Thoracic aorta (tissue), 2 donors: ENCODE results near the gene PIP4K2B. TPM values are rescaled to one million over a fixed set of nuclear protein-coding genes. Genes with fewer than 3 reads are reported as not detected.

Experiments
- ATAC-seq: fragments of 150-250 bp; one replicate; pipeline ENCODE4 v1.8.0; 2017; ENCODE audit warnings: low read depth; ENCODE audit not compliant: insufficient number of reproducible peaks, low FRiP score
- DNase-seq: peaks from one replicate; pipeline ENCODE4 v3.0.0-alpha.2; 2020; ENCODE audit warnings: low spot score
- H3K27ac ChIP-seq, 2 donors: fragments of 200-600 bp; sonication (generic); 1 replicate in 1 of 2; 2 replicates in 1 of 2; pipeline ENCODE4 v1.5.1; 2016; ENCODE audit warnings: mild to moderate bottlenecking in 2 of 2, moderate library complexity in 2 of 2
- H3K27me3 ChIP-seq: fragments of 200-600 bp; sonication (generic); replicated peaks from 2 replicates; pipeline ENCODE4 v1.6.0; 2016; ENCODE audit warnings: mild to moderate bottlenecking; ENCODE audit not compliant: insufficient read depth
- H3K36me3 ChIP-seq: fragments of 200-600 bp; sonication (generic); one replicate; pipeline ENCODE4 v1.5.1; 2016
- H3K4me1 ChIP-seq, 2 donors: fragments of 200-600 bp; sonication (generic); 1 replicate in 1 of 2; 2 replicates in 1 of 2; pipeline versions ENCODE4 v1.5.1 to v1.6.0; 2016; ENCODE audit warnings: low read depth in 2 of 2, mild to moderate bottlenecking in 1 of 2; ENCODE audit not compliant: control insufficient read depth in 1 of 2
- H3K4me3 ChIP-seq: fragments of 200-600 bp; sonication (generic); 2 replicates; pipeline ENCODE4 v1.5.1; 2016; ENCODE audit warnings: mild to moderate bottlenecking
- H3K9me3 ChIP-seq: fragments of 200-600 bp; sonication (generic); 2 replicates; pipeline ENCODE4 v1.5.1; 2016
- total RNA-seq, 2 donors: library from RNA; depleted of rRNA; stranded (reverse); fragments of >200 nt; gene quantifications; one replicate each; pipeline versions ENCODE4 v1.1.0 to v1.2.3, GENCODE V29; 2016
- TF ChIP-seq, protein P1 (sequence below): fragments of 200-600 bp; sonication (generic); IDR thresholded peaks from one replicate; pipeline ENCODE4 v1.5.1; 2019; ENCODE audit warnings: antibody characterized with exemption

PIP4K2B gene
- total RNA-seq, 2 donors from 2014 or later, result 56.9 to 82.0 TPM

DNA sequence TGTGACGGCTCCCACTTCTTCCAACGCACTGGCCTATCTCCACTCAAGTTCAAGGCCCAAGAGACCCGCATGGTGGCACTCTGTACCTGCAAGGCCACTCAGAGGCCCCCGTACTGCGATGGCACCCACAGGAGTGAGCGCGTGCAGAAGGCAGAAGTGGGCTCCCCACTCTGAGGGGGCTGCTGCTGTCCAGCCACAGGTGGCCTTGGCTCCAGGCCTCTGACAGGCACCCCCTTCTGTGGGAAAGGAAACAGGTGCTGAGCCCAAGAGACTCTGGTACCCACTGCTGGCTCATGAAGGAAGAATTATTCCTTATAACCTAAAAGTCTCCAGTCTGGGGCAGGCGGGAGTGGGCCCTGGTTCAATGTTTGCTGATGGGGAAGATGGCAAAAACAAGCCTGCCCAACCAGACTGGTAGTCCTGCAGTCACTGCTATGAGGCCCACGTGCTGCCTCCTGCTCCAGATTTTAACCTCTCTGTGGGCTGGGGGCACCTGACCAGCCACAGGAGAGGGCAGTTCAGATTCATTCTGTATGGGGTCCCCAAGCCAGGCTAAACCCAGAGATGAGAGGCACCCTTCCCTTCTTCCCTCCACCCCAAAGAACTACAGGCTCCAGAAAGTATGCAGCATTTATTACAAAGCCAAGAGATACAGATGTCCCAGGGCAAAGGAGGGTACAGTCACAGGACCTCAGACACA lies 65.9 kb downstream of the PIP4K2B start:
- Histone ChIP-seq H3K4me1 (peaks cover 15 to 42% of the 10 kb centered on the region in 2 donors), H3K36me3 (peaks cover 21% of the 10 kb centered on the region)
- no peak for ATAC-seq

DNA sequence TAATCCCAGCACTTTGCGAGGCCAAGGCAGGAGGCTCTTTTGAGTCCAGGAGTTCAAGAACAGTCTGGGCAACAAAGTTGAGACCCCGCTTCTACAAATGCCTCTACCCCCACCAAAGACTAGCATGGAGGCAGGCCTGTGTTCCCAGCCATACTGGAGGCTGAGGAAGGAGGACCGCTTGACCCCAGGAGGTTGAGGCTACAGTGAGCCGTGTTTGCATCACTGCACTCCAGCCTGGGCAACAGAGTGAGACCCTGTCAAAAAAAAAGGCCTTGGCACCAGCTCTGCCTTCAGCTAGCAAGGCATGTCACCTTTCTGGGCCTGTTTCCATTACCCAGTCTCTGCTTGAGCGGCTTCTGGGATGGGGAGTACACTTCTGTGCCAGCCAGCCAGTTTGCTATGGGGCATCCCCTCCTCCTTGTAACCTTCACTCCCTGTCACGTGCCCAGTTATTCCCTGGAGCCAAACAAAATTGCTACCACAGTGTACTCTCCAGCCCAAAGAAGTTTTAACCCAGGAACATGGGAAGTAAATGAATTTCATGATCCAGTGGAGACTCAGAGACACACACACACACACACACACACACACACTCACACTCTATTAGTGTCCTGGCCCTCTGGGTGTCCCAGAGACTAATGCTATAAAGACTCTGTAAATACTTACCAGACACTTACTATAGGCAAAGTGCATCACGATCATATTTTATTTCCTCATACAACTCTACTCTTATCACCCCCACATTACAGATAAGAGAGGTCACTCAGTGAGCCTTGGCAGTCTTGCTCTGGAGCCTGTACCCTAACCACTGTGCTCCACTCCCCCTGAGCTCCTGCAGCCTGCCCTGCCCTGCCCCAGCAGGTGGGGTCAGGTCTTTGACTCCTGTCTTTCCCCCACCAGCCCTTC lies 66.7 kb downstream of the PIP4K2B start:
- no peaks in the 10 kb centered on the region for H3K9me3 ChIP-seq
- TF ChIP-seq, protein P1, sequence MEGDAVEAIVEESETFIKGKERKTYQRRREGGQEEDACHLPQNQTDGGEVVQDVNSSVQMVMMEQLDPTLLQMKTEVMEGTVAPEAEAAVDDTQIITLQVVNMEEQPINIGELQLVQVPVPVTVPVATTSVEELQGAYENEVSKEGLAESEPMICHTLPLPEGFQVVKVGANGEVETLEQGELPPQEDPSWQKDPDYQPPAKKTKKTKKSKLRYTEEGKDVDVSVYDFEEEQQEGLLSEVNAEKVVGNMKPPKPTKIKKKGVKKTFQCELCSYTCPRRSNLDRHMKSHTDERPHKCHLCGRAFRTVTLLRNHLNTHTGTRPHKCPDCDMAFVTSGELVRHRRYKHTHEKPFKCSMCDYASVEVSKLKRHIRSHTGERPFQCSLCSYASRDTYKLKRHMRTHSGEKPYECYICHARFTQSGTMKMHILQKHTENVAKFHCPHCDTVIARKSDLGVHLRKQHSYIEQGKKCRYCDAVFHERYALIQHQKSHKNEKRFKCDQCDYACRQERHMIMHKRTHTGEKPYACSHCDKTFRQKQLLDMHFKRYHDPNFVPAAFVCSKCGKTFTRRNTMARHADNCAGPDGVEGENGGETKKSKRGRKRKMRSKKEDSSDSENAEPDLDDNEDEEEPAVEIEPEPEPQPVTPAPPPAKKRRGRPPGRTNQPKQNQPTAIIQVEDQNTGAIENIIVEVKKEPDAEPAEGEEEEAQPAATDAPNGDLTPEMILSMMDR, result no peak
- H3K27ac ChIP-seq, result peak overlapping the region; percentile 87 to 89
- no peaks in the 10 kb centered on the region for H3K27me3 ChIP-seq
- peaks cover 16% of the 10 kb centered on the region for H3K36me3 ChIP-seq
- no peak overlapping the region for H3K4me3 ChIP-seq
- ATAC-seq (no peak), DNase-seq (no peak)
- peaks cover 15 to 42% of the 10 kb centered on the region in 2 donors for H3K4me1 ChIP-seq

More for the DNA sequence above, 65.9 kb downstream of the PIP4K2B start:
- no peaks in the 10 kb centered on the region for H3K9me3 ChIP-seq
- no peaks in the 10 kb centered on the region for H3K27me3 ChIP-seq
- DNase-seq, result no peak
- H3K27ac ChIP-seq, result peak overlapping the region in 1 of 2 donors; percentile 28
- TF ChIP-seq, protein P1, result no peak
- no peak overlapping the region for H3K4me3 ChIP-seq

DNA sequence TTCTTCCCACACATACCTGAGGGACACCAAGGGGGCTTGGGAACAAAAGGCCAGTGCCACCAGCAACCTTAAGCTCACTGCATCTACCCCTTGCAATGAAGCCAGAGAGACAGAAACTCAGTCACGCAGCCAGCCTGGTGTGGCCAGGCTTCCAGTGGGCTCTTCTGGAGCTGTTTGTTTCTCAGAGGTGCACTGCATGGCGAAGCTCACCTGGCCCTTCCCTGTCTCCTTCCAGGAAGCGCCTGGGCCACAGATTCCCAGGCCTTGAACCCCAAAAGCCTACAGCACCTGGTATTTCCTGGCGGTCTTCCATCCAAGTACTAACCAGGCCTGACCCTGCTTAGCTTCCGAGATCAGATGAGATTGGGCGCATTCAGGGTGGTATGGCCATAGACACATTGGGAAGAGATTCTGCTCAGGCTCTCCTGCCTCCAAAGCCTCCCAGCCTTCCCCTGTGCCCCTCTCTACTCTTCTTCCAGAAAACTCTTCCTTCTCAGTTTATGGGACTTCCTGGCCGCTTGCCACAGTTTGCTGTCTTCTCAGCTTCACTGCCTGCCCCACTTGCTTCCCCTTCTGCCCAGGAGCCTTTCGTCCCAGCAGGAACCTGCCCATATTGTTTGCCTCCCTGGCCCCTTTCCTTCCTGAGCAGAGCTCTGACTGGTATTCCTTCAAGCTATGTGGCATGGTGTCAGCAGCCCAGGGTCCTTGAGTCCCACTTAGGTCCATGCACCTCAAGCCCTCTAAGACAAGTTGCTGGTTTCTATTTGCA lies 67.6 kb downstream of the PIP4K2B start:
- Histone ChIP-seq H3K27ac (peak overlapping the region; percentile 87 to 89), H3K4me3 (peak overlapping the region; percentile 89), H3K9me3 (no peaks in the 10 kb centered on the region), H3K27me3 (no peaks in the 10 kb centered on the region), H3K36me3 (peaks cover 8% of the 10 kb centered on the region), H3K4me1 (peaks cover 15 to 42% of the 10 kb centered on the region in 2 donors)
- DNase-seq, result no peak
- ATAC-seq, result no peak
- TF ChIP-seq, protein P1, result no peak

DNA sequence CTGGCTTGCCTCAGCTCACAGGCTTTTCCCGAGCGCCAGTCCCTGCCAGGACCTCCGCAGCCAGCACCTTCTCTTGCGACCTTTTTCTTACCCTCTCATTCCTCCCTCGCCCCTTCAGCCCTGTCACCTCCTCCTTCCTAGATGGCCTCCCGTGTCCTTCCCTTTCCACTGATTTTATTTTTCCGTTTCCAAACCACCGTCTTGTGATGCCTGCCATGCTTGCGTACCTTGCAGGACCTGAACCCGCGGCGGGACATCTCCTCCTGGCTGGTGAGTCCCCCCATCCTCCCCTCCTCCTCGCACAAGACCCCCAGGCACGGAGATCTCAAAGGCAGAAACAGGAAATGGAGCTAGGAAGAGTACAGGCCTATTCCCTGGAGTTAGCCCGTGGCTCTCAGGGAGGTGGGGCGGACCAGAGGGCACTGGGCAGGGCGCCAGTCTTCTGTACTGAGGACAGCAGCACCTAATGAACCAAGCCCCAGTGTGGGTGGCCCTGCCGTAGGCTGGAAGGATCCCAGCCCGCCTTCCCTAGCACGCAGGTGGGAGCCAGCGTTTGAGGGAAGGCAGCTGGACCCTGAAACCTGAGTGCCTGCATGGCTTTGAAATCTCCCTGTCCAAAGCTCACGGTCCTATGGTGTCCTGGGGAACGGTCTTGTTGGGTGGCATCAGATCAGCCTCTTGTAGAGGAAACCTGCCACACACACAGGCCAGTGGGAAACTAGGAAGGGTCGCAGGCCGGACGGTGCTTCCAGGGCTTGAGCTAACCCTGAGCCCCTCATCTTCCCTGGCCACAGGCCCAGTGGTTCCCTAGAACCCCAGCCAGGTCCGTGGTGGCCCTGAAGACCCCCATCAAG lies 68.6 kb downstream of the PIP4K2B start:
- no peaks in the 10 kb centered on the region for H3K9me3 ChIP-seq
- H3K36me3 ChIP-seq, result peaks cover 2% of the 10 kb centered on the region
- peak overlapping the region; percentile 87 to 89 for H3K27ac ChIP-seq
- peak; percentile 8 for ATAC-seq
- no peaks in the 10 kb centered on the region for H3K27me3 ChIP-seq
- peaks cover 15 to 42% of the 10 kb centered on the region in 2 donors for H3K4me1 ChIP-seq
- H3K4me3 ChIP-seq, result peak overlapping the region; percentile 89
- TF ChIP-seq, protein P1, result no peak
- DNase-seq, result peak; percentile 47
